WTC11 (cell line): ENCODE measurements around the gene BRD4. TPM values are rescaled to one million over a fixed set of nuclear protein-coding genes. Genes with fewer than 3 reads are reported as not detected.

Experiments used
- ATAC-seq: fragments of 200-7000 bp; cut with Tn5 transposase; 2 replicates; pipeline ENCODE4 v1.10.0; 2021; ENCODE audit warnings: mild to moderate bottlenecking, moderate library complexity
- CTCF ChIA-PET: fragments of 300-600 bp; sonication (Branson Sonifier 250); formaldehyde crosslinking; loops from one replicate; lab custom pipeline; 2021; ENCODE audit warnings: antibody characterized with exemption; lab: Charles Lee
- POLR2A ChIA-PET: fragments of 350-600 bp; sonication (Branson Sonifier 250); formaldehyde crosslinking; loops from one replicate; lab custom pipeline; 2021; ENCODE audit warnings: antibody characterized with exemption; lab: Charles Lee
- DNase-seq: peaks from one replicate; pipeline ENCODE4 v3.0.0; 2021; ENCODE audit warnings: low spot score
- H3K27ac Mint-ChIP-seq: 2 replicates; pipeline ENCODE4 v1.8.0; 2021; ENCODE audit warnings: mixed read lengths
- H3K27me3 Mint-ChIP-seq: 2 replicates; pipeline ENCODE4 v1.8.0; 2021; ENCODE audit warnings: low read depth, mild to moderate bottlenecking, moderate library complexity, mixed read lengths
- H3K36me3 Mint-ChIP-seq: 2 replicates; pipeline ENCODE4 v1.8.0; 2021; ENCODE audit warnings: mixed read lengths
- H3K4me1 Mint-ChIP-seq: 2 replicates; pipeline ENCODE4 v1.8.0; 2022; ENCODE audit warnings: mixed read lengths
- H3K4me3 Mint-ChIP-seq: 2 replicates; pipeline ENCODE4 v1.8.0; 2021; ENCODE audit warnings: mild to moderate bottlenecking, moderate library complexity, mixed read lengths
- H3K9me3 Mint-ChIP-seq: 2 replicates; pipeline ENCODE4 v1.8.0; 2021; ENCODE audit warnings: mixed read lengths
- AFF4 ChIP-seq: sonication (generic); formaldehyde crosslinking; IDR thresholded peaks from 2 replicates; pipeline ENCODE4 v1.8.1; 2023; ENCODE audit warnings: mild to moderate bottlenecking, missing genetic modification reagents, borderline replicate concordance
- CREB1 ChIP-seq: sonication (generic); formaldehyde crosslinking; IDR thresholded peaks from 2 replicates; pipeline ENCODE4 v1.8.0; 2023; ENCODE audit warnings: mild to moderate bottlenecking, missing genetic modification reagents
- CREM ChIP-seq: sonication (generic); formaldehyde crosslinking; IDR thresholded peaks from 2 replicates; pipeline ENCODE4 v1.8.1; 2022; ENCODE audit warnings: mild to moderate bottlenecking, missing genetic modification reagents, moderate library complexity
- E2F5 ChIP-seq: sonication (generic); formaldehyde crosslinking; IDR thresholded peaks from 2 replicates; pipeline ENCODE4 v1.8.1; 2022; ENCODE audit warnings: mild to moderate bottlenecking, moderate library complexity, missing genetic modification reagents
- GRHL2 ChIP-seq: fragments of 250-450 bp; sonication (Bioruptor Pico); IDR thresholded peaks from 2 replicates; pipeline ENCODE4 v1.8.0; 2022; ENCODE audit warnings: mild to moderate bottlenecking, moderate library complexity; ENCODE audit not compliant: insufficient replicate concordance, severe bottlenecking
- HMGA2 ChIP-seq: fragments of 250-450 bp; sonication (Bioruptor Pico); IDR thresholded peaks from 2 replicates; pipeline ENCODE4 v1.4.0; 2021; ENCODE audit warnings: mild to moderate bottlenecking, moderate library complexity
- HMGXB4 ChIP-seq: sonication (generic); formaldehyde crosslinking; IDR thresholded peaks from 2 replicates; pipeline ENCODE4 v1.8.1; 2023; ENCODE audit warnings: mild to moderate bottlenecking, moderate library complexity, missing genetic modification reagents
- MAX ChIP-seq: sonication (generic); formaldehyde crosslinking; IDR thresholded peaks from 2 replicates; pipeline ENCODE4 v1.8.0; 2022; ENCODE audit warnings: mild to moderate bottlenecking, missing genetic modification reagents
- RELA ChIP-seq: sonication (generic); formaldehyde crosslinking; IDR thresholded peaks from 2 replicates; pipeline ENCODE4 v1.8.1; 2022; ENCODE audit warnings: missing genetic modification reagents, mild to moderate bottlenecking, borderline replicate concordance
- ZNF219 ChIP-seq: sonication (generic); formaldehyde crosslinking; IDR thresholded peaks from 2 replicates; pipeline ENCODE4 v1.8.0; 2023; ENCODE audit warnings: missing genetic modification reagents, mild to moderate bottlenecking, borderline replicate concordance
- ZNF281 ChIP-seq: sonication (generic); formaldehyde crosslinking; IDR thresholded peaks from 2 replicates; pipeline ENCODE4 v1.8.0; 2023; ENCODE audit warnings: mild to moderate bottlenecking, missing genetic modification reagents
- ZNF317 ChIP-seq: sonication (generic); formaldehyde crosslinking; IDR thresholded peaks from 2 replicates; pipeline ENCODE4 v1.8.1; 2023; ENCODE audit warnings: low read depth, mild to moderate bottlenecking, moderate library complexity, missing genetic modification reagents, borderline replicate concordance
- ZNF423 ChIP-seq: fragments of 250-450 bp; sonication (Bioruptor Pico); IDR thresholded peaks from 2 replicates; pipeline ENCODE4 v2.1.2; 2022; ENCODE audit warnings: mild to moderate bottlenecking, moderate library complexity
- ZNF425 ChIP-seq: fragments of 250-450 bp; sonication (Bioruptor Pico); conservative IDR thresholded peaks from 2 replicates; pipeline ENCODE4 v1.9.0; 2021; ENCODE audit warnings: mild to moderate bottlenecking
- ZSCAN18 ChIP-seq: fragments of 250-450 bp; sonication (Bioruptor Pico); IDR thresholded peaks from 2 replicates; pipeline ENCODE4 v2.1.2; 2022; ENCODE audit warnings: mild to moderate bottlenecking, moderate library complexity
- total RNA-seq: library from RNA; stranded (reverse); gene quantifications from 3 replicates; pipeline ENCODE4 v1.2.3, GENCODE V29; 2021

The BRD4 gene
- total RNA-seq, 1 experiment from 2014 or later: 128 TPM

- H3K4me1 Mint-ChIP-seq: no peaks in the 10 kb centered on the region
- H3K27me3 Mint-ChIP-seq: no peaks in the 10 kb centered on the region
- TF ChIP-seq ZNF281 (no peak), E2F5 (no peak), ZSCAN18 (CRISPR knock-in tag) (no peak), HMGA2 (CRISPR knock-in tag) (no peak), MAX (CRISPR knock-in tag) (no peak), ZNF219 (CRISPR knock-in tag) (no peak), ZNF425 (CRISPR knock-in tag) (no peak)
- POLR2A ChIA-PET: interaction anchor here (1.1 kb wide), 1 partner anchor 135 kb away, joined by 3 read pairs; the partner anchor contains the start of gene AKAP8
- H3K36me3 Mint-ChIP-seq: peaks cover 42% of the 10 kb centered on the region
- no peak for ATAC-seq
- H3K27ac Mint-ChIP-seq: peak overlapping the region; percentile 49; the same call in 1 of the 2 replicates
- CTCF ChIA-PET: interaction anchor here (1.0 to 6.9 kb wide), 3 partner anchors 7 to 143 kb away, joined by 3 to 54 read pairs (median 10); partner anchors contain the start of gene EPHX3
- no peak for DNase-seq
- H3K9me3 Mint-ChIP-seq: no peaks in the 10 kb centered on the region
- no peak overlapping the region for H3K4me3 Mint-ChIP-seq
Measured at GRCh38 chr19:15244808-15245207, 87.5 kb downstream of the BRD4 start.

- no peaks in the 10 kb centered on the region for H3K9me3 Mint-ChIP-seq
- no peak overlapping the region for H3K4me3 Mint-ChIP-seq
- ATAC-seq (no peak), DNase-seq (no peak)
- H3K27ac Mint-ChIP-seq: no peak overlapping the region
- ChIA-PET POLR2A (interaction anchor here (0.6 to 1.1 kb wide), 2 partner anchors 49 to 135 kb away, joined by 3 to 7 read pairs; partner anchors contain the start of gene AKAP8), CTCF (interaction anchor here (1.4 to 6.9 kb wide), 3 partner anchors 8 to 83 kb away, joined by 4 to 54 read pairs (median 10); partner anchors contain the start of gene EPHX3)
- H3K27me3 Mint-ChIP-seq: no peaks in the 10 kb centered on the region
- H3K36me3 Mint-ChIP-seq: peaks cover 45% of the 10 kb centered on the region
- H3K4me1 Mint-ChIP-seq: no peaks in the 10 kb centered on the region
- no peak for TF ChIP-seq HMGXB4
- no peak for TF ChIP-seq CREM (CRISPR knock-in tag)
- TF ChIP-seq ZNF423 (CRISPR knock-in tag): no peak
- no peak for TF ChIP-seq RELA
- no peak for TF ChIP-seq CREB1 (CRISPR knock-in tag)
- no peak for TF ChIP-seq GRHL2 (CRISPR knock-in tag)
- no peak for TF ChIP-seq ZNF317 (CRISPR knock-in tag)
- no peak for TF ChIP-seq AFF4
- no peak for TF ChIP-seq ZNF281
- no peak for TF ChIP-seq ZNF219 (CRISPR knock-in tag)
Measured at GRCh38 chr19:15244106-15244803, 88.1 kb downstream of the BRD4 start.
